AG09309 (cell line): Measurements from ENCODE around the gene MRPL20.
"Not testable (repeated sequence)": the region's sequence is repeated elsewhere in the genome, so short reads cannot be mapped to it uniquely, and the experiment has no call there.

Experiments used
- DNase-seq: peaks from one replicate; pipeline ENCODE4 v3.0.0-alpha.2; 2010; ENCODE audit warnings: low read depth
- H3K4me3 ChIP-seq: 2 replicates; pipeline ENCODE4 v1.5.1; 2011; ENCODE audit warnings: mild to moderate bottlenecking, low read depth, low read length, moderate library complexity; ENCODE audit not compliant: control insufficient read depth
- TF ChIP-seq, protein P1 (sequence below): IDR thresholded peaks from 2 replicates; pipeline ENCODE4 v1.5.1; 2011; ENCODE audit warnings: mild to moderate bottlenecking, low read depth, low read length, inconsistent platforms; ENCODE audit not compliant: insufficient read depth, control insufficient read depth; ENCODE audit errors: missing control alignments

Gene MRPL20

DNA sequence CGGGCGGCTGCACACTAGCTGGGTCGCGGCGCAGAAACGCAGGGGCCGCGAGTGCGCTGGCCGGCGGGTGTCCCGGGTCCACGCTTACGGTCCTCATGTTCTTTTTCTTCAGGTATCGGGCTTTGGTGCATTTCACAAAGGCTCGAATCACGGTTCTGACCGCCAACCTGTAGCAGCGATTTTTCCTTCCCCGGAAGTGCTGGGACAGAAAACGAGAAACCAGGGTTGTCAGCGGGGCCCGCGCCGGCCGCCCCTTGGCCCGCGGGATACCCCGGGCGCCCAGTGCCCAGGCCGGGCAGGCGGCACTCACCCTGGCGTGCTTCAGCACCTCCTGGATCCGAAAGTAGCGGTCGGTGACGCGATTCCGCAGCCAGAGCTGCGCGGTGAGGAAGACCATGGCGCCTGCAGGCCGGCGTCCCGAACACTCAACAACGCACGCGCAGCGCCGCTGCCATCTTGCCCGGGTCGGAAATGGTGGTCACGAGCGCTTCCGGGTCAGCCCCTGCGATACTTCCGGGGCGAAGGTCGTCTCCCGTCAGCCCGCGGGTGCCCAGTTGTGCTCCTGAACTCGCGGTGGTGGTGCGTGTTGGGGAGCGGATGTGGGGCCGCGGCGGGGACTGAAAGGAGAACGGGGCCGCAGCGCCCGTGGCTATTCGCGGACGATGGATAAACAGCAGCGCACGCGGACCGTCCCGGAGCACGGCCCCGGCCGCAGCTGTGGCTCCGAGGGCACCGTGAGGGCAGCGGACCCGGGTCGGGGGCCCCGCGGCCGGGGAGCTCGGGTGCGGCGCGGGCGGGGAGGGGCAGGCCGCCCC, at the start of gene MRPL20:
TSS of gene MRPL20 (minus strand) at position 473 of the 815 bp plus-strand sequence. CDS start at position 397, 76 bp downstream.
- DNase-seq = peak; percentile 34
- peak within 1 kb of the TSS; percentile 87 for H3K4me3 ChIP-seq
- TF ChIP-seq, protein P1, sequence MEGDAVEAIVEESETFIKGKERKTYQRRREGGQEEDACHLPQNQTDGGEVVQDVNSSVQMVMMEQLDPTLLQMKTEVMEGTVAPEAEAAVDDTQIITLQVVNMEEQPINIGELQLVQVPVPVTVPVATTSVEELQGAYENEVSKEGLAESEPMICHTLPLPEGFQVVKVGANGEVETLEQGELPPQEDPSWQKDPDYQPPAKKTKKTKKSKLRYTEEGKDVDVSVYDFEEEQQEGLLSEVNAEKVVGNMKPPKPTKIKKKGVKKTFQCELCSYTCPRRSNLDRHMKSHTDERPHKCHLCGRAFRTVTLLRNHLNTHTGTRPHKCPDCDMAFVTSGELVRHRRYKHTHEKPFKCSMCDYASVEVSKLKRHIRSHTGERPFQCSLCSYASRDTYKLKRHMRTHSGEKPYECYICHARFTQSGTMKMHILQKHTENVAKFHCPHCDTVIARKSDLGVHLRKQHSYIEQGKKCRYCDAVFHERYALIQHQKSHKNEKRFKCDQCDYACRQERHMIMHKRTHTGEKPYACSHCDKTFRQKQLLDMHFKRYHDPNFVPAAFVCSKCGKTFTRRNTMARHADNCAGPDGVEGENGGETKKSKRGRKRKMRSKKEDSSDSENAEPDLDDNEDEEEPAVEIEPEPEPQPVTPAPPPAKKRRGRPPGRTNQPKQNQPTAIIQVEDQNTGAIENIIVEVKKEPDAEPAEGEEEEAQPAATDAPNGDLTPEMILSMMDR = no peak

DNA sequence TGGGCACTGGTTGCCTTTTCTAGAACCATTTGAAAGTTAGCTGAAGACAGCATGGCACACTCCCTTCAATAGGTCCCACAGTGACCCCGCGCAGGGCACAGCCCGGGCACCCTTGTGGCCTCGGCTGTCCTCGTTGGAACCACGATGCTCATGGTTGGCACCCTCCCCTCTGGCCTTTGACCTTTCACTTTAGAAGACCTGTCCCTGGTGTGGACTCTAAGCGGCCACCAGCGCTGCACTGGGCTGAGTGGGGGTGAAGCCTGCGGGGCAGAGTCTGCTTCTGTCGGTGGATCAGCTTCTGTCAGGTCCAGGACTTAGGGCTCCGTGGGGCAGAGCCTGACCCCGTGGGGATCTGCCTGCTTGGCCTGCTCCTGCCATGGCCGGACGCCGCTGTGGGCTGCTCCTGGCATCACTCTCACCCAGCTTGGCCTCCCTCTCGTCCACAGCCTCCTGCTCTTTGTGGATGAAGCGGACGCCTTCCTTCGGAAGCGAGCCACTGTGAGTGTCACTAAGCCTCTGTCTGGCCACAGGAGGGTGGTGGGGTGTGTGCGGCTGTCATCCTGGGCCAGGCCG, 49.7 kb upstream of the MRPL20 start:
- DNase-seq, H3K4me3 ChIP-seq: not testable (repeated sequence)

DNA sequence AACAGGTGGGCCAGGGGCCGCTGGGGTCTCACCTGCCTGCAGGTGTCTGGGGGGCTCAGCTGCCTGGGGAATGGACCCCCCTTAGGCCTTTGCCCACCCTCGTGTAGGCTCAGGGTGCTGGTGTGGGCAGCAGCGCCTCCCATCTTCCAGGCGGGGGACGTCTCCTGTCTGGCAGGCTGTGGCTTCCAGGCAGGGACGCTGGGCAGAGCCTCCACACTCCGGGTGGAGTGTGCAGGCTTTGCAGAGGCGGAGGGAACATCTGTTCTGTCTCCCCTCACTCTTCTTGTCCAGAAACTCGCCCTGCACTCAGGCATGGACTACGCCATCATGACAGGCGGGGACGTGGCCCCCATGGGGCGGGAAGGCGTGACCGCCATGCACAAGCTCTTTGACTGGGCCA, 48.8 kb upstream of the MRPL20 start:
- not testable (repeated sequence) for H3K4me3 ChIP-seq, DNase-seq

DNA sequence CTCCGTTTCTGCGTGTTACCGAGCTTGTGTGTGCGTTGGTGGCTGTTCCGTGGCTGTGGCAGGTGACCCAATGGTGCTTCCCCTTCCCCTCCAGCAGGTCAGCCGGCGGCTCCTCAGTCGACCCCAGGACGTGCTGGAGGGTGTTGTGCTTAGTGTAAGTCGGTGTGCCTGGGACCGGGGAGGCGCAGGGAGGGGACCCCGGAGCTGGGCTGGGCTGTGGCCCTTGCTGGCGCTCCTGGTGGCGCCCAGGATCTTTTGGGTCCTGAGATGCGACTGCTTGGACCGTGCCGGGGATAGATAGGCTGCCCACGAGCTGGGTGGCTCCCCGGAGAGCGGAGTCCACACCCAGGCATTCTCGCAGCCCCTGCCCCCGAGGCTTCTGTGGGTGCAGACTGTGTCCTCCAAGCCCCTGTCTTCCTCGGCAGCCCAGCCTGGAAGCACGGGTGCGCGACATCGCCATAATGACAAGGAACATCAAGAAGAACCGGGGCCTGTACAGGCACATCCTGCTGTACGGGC, 48.3 kb upstream of the MRPL20 start:
- TF ChIP-seq, protein P1 = no peak
- no peak overlapping the region for H3K4me3 ChIP-seq
- no peak for DNase-seq

DNA sequence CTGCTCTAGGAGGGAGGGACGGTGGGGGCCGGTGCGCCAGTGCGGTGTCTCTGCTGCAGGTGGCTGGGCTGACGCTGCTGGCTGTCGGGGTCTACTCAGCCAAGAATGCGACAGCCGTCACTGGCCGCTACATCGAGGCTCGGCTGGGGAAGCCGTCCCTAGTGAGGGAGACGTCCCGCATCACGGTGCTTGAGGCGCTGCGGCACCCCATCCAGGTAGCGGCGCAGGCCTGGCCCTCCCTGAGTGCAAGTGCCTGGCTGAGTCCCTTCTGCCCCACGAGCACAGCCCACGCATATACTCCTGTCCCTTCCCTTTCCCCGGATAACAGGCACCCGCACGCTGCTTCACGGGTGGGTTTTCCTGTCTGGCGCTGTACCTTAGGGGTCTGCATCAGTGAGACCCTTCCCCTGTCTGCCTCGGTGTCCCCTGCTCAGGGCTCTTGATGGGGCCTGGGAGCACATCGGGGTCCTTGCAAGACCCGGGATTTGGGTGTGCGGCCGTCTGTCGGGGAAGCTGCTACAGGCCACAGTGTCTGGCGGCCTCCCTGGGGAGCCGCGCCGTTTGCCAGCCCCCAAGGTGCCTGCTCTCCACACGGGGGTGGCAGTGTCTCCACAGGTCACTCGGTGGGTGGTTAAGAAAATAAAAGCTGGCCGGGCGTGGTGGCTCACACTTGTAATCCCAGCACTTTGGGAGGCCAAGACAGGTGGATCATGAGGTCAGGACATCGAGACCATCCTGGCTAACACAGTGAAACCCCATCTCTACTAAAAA, 47.4 kb upstream of the MRPL20 start:
- DNase-seq, H3K4me3 ChIP-seq: not testable (repeated sequence)

DNA sequence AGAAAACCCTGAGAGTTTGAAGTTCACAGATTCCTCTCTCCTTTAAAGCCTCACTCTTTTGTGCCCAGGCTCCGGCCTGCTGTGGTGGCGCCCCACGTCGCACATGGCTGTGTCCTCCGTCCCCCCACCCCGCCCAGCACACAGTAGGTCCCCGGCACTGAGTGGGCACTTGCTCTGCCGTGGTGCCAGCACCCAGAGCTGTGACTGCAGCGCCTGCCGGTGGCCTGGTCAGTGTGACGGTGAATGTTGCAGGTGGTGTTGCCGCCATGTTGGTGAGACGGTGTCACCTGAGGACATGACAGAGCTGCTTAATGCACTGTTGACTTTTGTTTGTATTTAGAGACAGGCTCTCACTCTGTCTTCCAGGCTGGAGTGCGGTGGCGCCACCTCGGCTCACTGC, 45.8 kb upstream of the MRPL20 start:
- H3K4me3 ChIP-seq = no peak overlapping the region
- TF ChIP-seq, protein P1 = no peak
- DNase-seq = no peak

DNA sequence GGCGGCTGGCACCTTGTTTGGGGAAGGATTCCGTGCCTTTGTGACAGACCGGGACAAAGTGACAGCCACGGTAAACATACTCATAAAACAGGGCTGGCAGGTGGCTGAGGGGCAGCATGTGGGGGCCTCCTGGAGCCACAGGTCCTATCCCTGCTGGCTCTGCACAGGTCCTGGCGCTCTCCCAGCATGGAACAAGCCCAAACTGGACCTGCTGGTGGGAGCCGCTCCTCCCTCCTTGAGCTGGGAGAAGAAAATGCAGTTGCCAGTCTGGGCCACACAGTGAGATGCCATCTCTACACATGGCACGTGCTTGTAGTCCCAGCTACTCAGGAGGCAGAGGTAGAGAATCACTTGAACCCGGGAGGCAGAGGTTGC, 45.3 kb upstream of the MRPL20 start:
- not testable (repeated sequence) for H3K4me3 ChIP-seq, DNase-seq

DNA sequence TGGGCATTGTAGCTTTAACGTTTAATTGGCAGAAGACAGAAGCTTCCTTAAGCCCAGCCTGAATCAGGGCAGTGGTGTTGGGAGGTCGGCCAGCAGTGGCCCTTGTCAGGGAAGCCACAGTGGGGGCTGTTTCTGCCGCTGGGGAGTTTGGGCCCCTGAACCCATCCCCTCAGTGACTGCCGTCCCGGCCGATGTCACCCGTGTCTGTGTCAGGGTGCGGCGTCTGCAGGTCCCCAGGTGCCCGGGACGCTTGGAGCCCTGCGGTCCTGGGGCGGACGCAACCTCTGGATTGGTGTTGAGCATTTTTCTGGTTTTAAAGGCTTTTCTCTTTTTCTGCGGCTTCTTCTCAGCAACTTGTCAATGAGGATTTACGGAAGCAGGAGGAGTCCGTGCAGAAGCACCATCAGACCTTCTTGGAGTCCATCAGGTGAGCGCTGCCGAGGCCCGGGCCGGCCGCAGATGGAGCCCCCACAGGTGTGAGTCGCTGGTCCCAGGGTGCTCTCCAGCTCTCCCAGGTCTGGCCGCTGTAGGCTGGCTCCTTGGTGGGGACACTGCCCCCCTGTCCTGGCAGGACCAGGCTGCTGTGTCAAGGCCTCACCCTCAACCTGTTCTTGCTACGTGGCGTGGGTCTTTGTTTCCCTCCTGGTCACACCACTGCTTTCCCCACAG, 44.7 kb upstream of the MRPL20 start:
- DNase-seq = no peak
- TF ChIP-seq, protein P1 = no peak
- no peak overlapping the region for H3K4me3 ChIP-seq

DNA sequence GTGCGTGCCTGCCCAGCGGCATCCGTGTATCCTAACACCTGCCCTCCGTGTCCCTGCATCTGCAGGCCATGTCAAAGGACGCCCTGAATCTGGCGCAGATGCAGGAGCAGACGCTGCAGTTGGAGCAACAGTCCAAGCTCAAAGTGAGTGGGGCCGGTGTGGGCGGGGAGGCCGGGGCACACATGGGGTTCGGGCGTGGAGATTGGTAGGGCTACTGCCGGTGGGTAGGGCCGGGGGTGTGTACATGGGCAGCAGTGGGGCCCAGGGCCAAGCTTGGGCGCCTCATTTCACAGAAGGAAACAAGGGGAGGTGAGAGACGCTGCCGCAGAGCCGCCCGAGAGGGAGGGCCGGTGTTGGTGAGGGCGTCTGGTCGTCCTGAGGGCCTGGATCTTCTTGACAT, 43.5 kb upstream of the MRPL20 start:
- not testable (repeated sequence) for H3K4me3 ChIP-seq, DNase-seq
